SU-DHL-6 (cell line): ENCODE data around the gene TRAPPC8.

Experiments used
- H2AFZ ChIP-seq: fragments of 200-600 bp; sonication (generic); 2 replicates; pipeline ENCODE4 v1.6.1; 2014; ENCODE audit warnings: low read depth, mild to moderate bottlenecking, moderate library complexity, mixed read lengths, antibody characterized with exemption, low read length; ENCODE audit not compliant: severe bottlenecking
- H3F3A ChIP-seq: fragments of 200-600 bp; shearing (Covaris generic); 2 replicates; pipeline ENCODE4 v1.6.0; 2016; ENCODE audit warnings: antibody characterized with exemption, mild to moderate bottlenecking; ENCODE audit not compliant: insufficient read depth
- H3K27ac ChIP-seq: fragments of 200-600 bp; sonication (generic); 2 replicates; pipeline ENCODE4 v1.5.1; 2016; ENCODE audit warnings: low read depth, mild to moderate bottlenecking, low read length, moderate library complexity, mixed read lengths
- H3K27me3 ChIP-seq: fragments of 200-600 bp; sonication (generic), shearing (Covaris generic); 2 replicates; pipeline ENCODE4 v1.6.0; 2014; ENCODE audit warnings: mild to moderate bottlenecking, low read length
- H3K36me3 ChIP-seq: fragments of 200-600 bp; sonication (generic); 2 replicates; pipeline ENCODE4 v1.6.1; 2014; ENCODE audit warnings: mild to moderate bottlenecking, low read length, mixed read lengths
- H3K4me2 ChIP-seq: fragments of 300-600, 200-600 bp; shearing (Covaris generic), sonication (generic); 2 replicates; pipeline ENCODE4 v1.6.0; 2014; ENCODE audit warnings: low read length, low read depth, mild to moderate bottlenecking; ENCODE audit not compliant: poor library complexity, severe bottlenecking
- H3K4me3 ChIP-seq: fragments of 200-600 bp; sonication (generic); 2 replicates; pipeline ENCODE4 v1.5.1; 2014; ENCODE audit warnings: antibody characterized with exemption, low read length, mild to moderate bottlenecking, mixed read lengths; ENCODE audit not compliant: insufficient read depth, poor library complexity, severe bottlenecking
- H3K79me2 ChIP-seq: fragments of 200-600 bp; sonication (generic); 2 replicates; pipeline ENCODE4 v1.6.1; 2014; ENCODE audit warnings: mild to moderate bottlenecking, low read length, moderate library complexity; ENCODE audit not compliant: insufficient read depth
- H3K9ac ChIP-seq: fragments of 200-600 bp; sonication (generic); 2 replicates; pipeline ENCODE4 v1.7.0; 2014; ENCODE audit warnings: mild to moderate bottlenecking, low read length
- H3K9me2 ChIP-seq: fragments of 200-600 bp; sonication (generic); replicated peaks from 2 replicates; pipeline ENCODE4 v1.6.1; 2014; ENCODE audit warnings: low read length; ENCODE audit not compliant: insufficient read depth
- H3K9me3 ChIP-seq: fragments of 200-600 bp; sonication (generic); 2 replicates; pipeline ENCODE4 v1.6.1; 2014; ENCODE audit warnings: low read length, mixed read lengths; ENCODE audit not compliant: insufficient read depth
- H4K20me1 ChIP-seq: fragments of 200-600 bp; sonication (generic); 2 replicates; pipeline ENCODE4 v1.6.1; 2014; ENCODE audit warnings: low read depth, mild to moderate bottlenecking, antibody characterized with exemption, low read length, moderate library complexity, mixed read lengths
- CTCF ChIP-seq: fragments of 200-600 bp; sonication (generic); IDR thresholded peaks from one replicate; pipeline ENCODE4 v1.5.1; 2017; ENCODE audit warnings: antibody characterized with exemption, mild to moderate bottlenecking, low read length, moderate library complexity; ENCODE audit not compliant: insufficient read depth, poor library complexity, severe bottlenecking
- EZH2phosphoT487 ChIP-seq: fragments of 200-600 bp; sonication (generic), shearing (Covaris generic); conservative IDR thresholded peaks from 2 replicates; pipeline ENCODE4 v1.6.1; 2018; ENCODE audit warnings: mild to moderate bottlenecking, antibody characterized with exemption, low read length, moderate library complexity, mixed read lengths

The TRAPPC8 gene

GRCh38 chr18:31857526-31858106 is 85.3 kb downstream of the TRAPPC8 start:
- H3K36me3 ChIP-seq, result peaks cover 58% of the 10 kb centered on the region
- no peak overlapping the region for H3K27ac ChIP-seq
- no peak overlapping the region for H3K9ac ChIP-seq
- no peaks in the 10 kb centered on the region for H3K9me2 ChIP-seq
- no peak overlapping the region for H3K4me3 ChIP-seq
- H3K4me2 ChIP-seq, result no peak overlapping the region
- TF ChIP-seq EZH2phosphoT487, result no peak
- TF ChIP-seq CTCF, result no peak
- no peaks in the 10 kb centered on the region for H4K20me1 ChIP-seq
- H3K27me3 ChIP-seq, result no peaks in the 10 kb centered on the region
- H3K9me3 ChIP-seq, result no peaks in the 10 kb centered on the region
- H3K79me2 ChIP-seq, result no peaks in the 10 kb centered on the region
- no peaks in the 10 kb centered on the region for H3F3A ChIP-seq
- no peak overlapping the region for H2AFZ ChIP-seq

GRCh38 chr18:31850844-31851243 is 92.1 kb downstream of the TRAPPC8 start:
- H3K4me3 ChIP-seq, result no peak overlapping the region
- TF ChIP-seq EZH2phosphoT487, result no peak
- TF ChIP-seq CTCF, result no peak
- H4K20me1 ChIP-seq, result no peaks in the 10 kb centered on the region
- no peak overlapping the region for H3K9ac ChIP-seq
- H3K36me3 ChIP-seq, result peaks cover 64% of the 10 kb centered on the region
- no peak overlapping the region for H3K27ac ChIP-seq
- H3K4me2 ChIP-seq, result no peak overlapping the region
- no peaks in the 10 kb centered on the region for H3K27me3 ChIP-seq
- H3K9me3 ChIP-seq, result no peaks in the 10 kb centered on the region
- H3F3A ChIP-seq, result no peaks in the 10 kb centered on the region; the same call in 1 of the 2 replicates
- no peaks in the 10 kb centered on the region for H3K9me2 ChIP-seq
- H3K79me2 ChIP-seq, result no peaks in the 10 kb centered on the region
- no peak overlapping the region for H2AFZ ChIP-seq

GRCh38 chr18:31840499-31840898 is 102.4 kb downstream of the TRAPPC8 start:
- Histone ChIP-seq H3K36me3 (peaks cover 46% of the 10 kb centered on the region), H3K4me2 (no peak overlapping the region), H3K9me2 (no peaks in the 10 kb centered on the region), H4K20me1 (no peaks in the 10 kb centered on the region), H3K4me3 (no peak overlapping the region), H3K27ac (no peak overlapping the region), H3K27me3 (no peaks in the 10 kb centered on the region), H3K9ac (no peak overlapping the region), H2AFZ (no peak overlapping the region), H3F3A (no peaks in the 10 kb centered on the region), H3K79me2 (no peaks in the 10 kb centered on the region), H3K9me3 (no peaks in the 10 kb centered on the region)
- TF ChIP-seq EZH2phosphoT487, result no peak
- TF ChIP-seq CTCF, result no peak
